Left kidney (tissue), 2 donors: Measurements from ENCODE around the gene LPCAT2. TPM values are rescaled to one million over a fixed set of nuclear protein-coding genes. Genes with fewer than 3 reads are reported as not detected.
A peak's percentile ranks its signal among the peaks of the same experiment; 100 is the strongest.

Experiments used
- DNase-seq: peaks from one replicate; pipeline ENCODE4 v3.0.0-alpha.2; 2013
- polyA plus RNA-seq: library from polyadenylated mRNA; unstranded; fragments of 120-200 nt; gene quantifications from one replicate; pipeline ENCODE4 v1.2.1, GENCODE V29; 2013; ENCODE audit not compliant: insufficient read length

Gene LPCAT2
- polyA plus RNA-seq, 1 donor, result 12.3 TPM

GRCh38 chr16:55502801-55503366 is 6.0 kb upstream of the LPCAT2 start:
- peak; percentile 77 for DNase-seq

DNA sequence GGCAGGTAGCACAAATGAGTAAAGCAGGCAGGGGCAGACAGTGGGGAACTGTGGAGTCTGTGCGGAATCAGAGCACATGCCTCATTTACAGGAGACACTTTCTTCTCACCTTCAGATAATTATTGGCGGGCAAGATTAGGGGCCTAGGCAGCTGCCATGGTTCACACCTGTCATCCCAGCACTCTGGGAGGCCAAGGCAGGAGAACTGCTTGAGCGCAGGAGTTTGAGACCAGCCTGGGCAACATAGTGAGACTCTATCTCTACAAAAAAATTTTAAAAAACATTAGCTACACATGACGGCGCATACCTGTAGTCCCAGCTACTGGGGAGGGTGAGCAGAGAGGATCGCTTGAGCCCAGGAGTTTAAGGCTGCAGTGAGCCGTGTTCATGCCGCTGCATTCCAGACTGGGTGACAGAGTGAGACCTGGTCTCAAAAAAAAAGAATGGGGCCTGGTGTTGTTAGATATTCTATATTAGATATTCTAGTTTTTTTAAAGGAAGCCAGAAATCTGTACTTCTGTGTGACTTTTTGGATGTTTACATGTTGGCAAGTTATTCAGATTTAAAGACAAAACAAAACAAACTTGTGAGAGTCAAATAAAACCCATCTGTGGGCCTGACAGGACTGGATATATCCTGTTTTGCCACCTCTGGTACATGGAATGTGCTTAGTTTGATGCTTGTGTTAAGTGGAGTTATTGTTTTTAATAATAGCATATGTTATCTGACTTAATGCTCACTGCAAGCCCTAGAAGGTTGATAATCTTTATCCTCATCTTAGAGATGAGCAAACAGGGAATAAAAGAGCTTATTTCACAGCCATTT is 4.9 kb upstream of the LPCAT2 start:
- no peak for DNase-seq

DNA sequence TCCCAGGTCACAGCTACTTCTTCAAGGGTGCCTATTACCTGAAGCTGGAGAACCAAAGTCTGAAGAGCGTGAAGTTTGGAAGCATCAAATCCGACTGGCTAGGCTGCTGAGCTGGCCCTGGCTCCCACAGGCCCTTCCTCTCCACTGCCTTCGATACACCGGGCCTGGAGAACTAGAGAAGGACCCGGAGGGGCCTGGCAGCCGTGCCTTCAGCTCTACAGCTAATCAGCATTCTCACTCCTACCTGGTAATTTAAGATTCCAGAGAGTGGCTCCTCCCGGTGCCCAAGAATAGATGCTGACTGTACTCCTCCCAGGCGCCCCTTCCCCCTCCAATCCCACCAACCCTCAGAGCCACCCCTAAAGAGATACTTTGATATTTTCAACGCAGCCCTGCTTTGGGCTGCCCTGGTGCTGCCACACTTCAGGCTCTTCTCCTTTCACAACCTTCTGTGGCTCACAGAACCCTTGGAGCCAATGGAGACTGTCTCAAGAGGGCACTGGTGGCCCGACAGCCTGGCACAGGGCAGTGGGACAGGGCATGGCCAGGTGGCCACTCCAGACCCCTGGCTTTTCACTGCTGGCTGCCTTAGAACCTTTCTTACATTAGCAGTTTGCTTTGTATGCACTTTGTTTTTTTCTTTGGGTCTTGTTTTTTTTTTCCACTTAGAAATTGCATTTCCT is 3.4 kb upstream of the LPCAT2 start:
- DNase-seq, result no peak

- no peak for DNase-seq
These were observed 2.8 kb upstream of the LPCAT2 start for GRCh38 chr16:55506083-55506482.

DNA sequence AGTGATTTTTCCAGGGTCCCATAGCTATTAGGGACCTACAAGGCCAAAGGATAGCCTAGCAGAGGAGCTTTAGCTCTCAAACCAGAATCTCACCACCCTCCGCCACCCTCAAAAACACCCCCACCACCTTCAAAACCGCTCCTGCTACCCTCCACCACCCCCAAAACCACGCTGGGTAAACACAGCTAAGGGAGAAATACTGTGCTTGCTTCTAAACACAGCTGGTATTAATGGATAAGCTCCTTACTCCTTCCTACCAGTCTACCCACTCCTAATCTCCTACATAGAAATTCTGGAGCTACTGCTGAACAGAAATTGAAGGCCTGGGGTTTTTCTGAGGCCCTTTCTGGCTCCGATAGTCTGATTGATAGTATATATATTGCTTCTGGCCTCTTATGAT is 2.2 kb upstream of the LPCAT2 start:
- DNase-seq, result no peak

- no peak for DNase-seq
These were observed 476 bp upstream of the LPCAT2 start for GRCh38 chr16:55508271-55508921.

GRCh38 chr16:55510185-55510805 is 1.4 kb downstream of the LPCAT2 start:
- no peak for DNase-seq

DNA sequence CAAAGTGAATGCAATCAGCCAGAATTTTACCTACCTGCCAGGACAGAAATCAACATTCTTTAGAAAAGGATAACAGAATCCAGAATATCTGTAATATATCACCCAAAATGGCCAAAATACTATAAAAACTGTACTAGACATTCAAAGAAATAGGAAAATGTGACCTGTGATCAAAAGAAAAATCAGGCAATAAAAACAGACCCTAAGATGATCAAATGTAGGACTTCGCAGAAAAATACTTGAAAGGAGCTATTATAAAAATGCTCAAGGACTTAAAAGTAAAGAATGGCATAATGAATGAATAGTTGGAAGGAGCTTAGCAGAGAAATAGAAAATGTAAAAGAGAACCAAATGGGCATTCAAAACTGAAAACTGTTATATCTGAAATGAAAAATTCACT is 4.1 kb downstream of the LPCAT2 start:
- no peak for DNase-seq

DNA sequence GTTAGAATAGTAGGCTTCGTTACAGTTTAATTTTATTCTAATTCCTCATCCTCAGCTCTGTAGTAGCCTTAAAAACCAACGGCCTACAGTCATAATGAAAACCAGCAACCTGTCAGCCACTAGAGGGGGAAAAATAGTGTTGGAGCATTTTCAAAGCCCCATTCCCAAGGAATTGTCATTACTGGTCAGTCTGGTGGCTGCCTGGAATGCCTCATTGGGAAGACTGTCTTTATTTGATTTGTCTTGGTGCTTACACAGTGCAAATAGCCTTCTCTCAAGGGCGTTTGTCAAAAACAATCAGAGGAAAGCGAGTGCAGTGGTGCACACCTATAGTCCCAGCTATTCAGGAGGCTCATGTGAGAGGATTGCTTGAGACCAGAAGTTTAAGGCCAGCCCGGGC is 4.7 kb downstream of the LPCAT2 start:
- DNase-seq, result no peak

- no peak for DNase-seq
These were observed 6.2 kb downstream of the LPCAT2 start for GRCh38 chr16:55515111-55515510.

GRCh38 chr16:55521792-55522191 is 12.9 kb downstream of the LPCAT2 start:
- DNase-seq, result no peak

DNA sequence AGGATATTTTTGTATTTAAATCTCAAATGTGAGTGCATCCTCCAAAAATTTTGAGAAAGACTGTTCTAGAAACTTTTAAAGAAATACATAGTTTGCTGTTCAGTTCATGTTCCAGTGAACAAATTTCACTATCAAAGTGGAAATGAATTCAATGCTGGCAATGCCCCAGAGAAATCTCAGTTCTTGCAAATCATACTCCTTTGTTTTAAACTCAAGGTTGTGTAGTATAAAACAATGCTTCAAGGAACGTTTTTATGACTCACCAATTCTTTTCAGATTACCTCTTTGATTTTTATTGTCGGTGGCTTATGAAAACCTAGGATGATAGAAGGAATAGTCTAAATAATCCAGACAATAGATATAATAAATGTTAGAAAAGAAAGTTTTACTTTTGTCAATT is 17.6 kb downstream of the LPCAT2 start:
- no peak for DNase-seq

DNA sequence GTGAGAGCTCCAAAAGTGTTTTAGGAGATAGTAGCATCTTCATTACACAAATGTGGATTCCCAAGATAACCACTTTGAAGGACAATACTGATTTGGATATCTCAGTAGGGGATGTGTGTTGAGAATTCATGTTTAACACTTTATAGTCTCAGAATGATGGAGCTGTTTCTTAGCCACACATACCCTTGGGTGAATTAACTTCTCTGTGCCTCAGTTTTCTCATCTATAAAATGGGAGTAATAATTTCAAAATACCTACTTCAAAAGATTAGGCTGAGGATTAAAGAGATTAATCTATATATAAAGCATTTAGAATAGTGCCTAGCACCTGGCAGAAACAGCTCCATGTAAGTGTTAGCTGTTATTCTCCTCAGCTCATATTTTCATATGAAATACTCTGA is 19.0 kb downstream of the LPCAT2 start:
- DNase-seq, result no peak

- no peak for DNase-seq
These were observed 20.1 kb downstream of the LPCAT2 start for GRCh38 chr16:55529018-55529417.

DNA sequence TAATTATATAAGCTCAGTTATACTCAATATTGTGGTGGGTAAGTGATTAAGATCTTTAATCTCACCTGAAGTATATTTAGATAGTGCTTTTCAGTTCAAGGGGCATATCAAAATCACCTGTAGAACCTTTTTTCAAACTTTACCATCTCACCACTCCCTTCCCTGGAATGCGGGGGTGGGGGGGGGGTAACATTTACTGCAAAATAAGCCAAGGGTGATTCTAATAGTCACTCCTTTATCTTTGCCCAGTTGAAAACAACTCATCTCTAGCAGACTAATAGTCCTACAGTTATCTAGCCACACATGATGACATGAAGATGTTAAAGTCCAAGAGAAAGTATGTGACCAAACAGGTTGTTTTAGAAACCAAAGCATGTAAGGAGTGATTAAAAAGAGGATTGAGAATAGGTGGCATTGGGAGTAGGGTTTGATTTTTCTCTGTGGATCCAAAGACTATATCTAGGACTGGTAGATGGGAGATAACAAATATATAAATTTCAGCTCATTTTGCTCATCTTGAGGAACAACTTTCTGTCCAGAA is 21.5 kb downstream of the LPCAT2 start:
- no peak for DNase-seq

GRCh38 chr16:55532227-55532626 is 23.4 kb downstream of the LPCAT2 start:
- no peak for DNase-seq

DNA sequence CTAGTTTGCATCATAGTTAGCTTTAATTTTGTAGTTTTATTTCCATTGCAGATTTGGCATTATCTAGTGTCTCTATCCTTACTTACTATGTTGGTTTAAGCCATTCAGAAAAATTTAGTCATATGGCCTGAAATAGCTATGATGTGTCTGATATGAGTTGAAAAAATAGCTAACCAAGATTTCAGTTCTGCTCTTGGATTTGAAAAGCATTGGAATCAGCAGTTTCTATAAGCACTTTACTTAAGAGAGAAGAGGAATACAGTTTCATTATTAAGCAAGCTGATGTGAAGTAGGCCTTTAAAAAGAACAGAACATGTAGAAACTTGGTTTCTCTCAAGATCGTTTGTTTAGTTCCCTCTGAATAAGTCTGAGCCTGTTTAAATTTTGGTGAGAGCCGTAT is 25.9 kb downstream of the LPCAT2 start:
- DNase-seq, result no peak

GRCh38 chr16:55539049-55539448 is 30.2 kb downstream of the LPCAT2 start:
- DNase-seq, result no peak

DNA sequence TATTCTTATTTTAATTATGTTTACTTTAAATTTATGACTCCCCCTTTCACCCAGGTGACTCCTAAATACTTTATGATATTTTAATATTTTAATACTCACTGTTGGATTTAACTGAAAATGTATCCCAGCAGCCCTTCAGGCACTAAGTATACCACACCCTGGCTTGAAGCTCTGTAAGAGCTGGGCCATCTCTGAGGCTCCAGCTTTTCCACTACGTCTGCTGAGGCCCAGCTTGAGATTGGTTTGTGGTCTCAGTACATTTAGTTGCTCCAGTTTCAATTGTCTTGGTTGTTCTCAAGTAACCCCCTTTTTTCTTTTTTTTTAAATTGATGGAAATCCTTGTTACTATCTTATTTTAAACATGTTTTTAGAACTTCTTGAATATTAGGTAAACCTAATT is 30.6 kb downstream of the LPCAT2 start:
- DNase-seq, result no peak

- DNase-seq, result no peak
These were observed 31.3 kb downstream of the LPCAT2 start for GRCh38 chr16:55540221-55540620.

- DNase-seq, result no peak
These were observed 33.7 kb downstream of the LPCAT2 start for GRCh38 chr16:55542459-55543082.

DNA sequence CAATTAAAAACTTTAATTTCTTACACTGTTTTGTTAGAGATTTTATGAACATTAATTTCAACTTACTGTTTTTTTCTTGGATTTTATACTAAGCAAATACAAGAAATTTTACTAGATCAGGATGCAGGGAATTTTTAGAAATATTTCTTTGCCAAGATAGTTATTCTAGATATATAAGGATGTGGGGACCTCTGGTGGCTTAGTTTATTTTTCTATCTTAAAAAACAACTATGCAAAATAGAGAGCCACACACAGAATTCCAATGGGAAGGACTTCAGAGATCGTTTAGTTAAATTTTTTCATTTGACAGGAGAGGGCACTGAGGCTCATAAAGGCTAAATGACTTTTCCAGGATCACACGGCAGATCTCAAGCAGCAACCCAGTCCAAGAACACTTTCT is 34.6 kb downstream of the LPCAT2 start:
- peak; percentile 24 for DNase-seq
